Epithelial cell of esophagus (primary cell): Measurements from ENCODE around the gene CRAMP1.

Experiments used
- DNase-seq: peaks from one replicate; pipeline ENCODE4 v3.0.0; 2010; ENCODE audit warnings: low read depth
- H3K4me3 ChIP-seq: 2 replicates; pipeline ENCODE4 v1.5.1; 2011; ENCODE audit warnings: mild to moderate bottlenecking, low read length, control low read depth
- TF ChIP-seq, protein P1 (sequence below): IDR thresholded peaks from 2 replicates; pipeline ENCODE4 v1.5.1; 2011; ENCODE audit warnings: low read depth, mild to moderate bottlenecking, low read length, control low read depth, inconsistent platforms; ENCODE audit not compliant: insufficient read depth; ENCODE audit errors: missing control alignments

CRAMP1 gene

DNA sequence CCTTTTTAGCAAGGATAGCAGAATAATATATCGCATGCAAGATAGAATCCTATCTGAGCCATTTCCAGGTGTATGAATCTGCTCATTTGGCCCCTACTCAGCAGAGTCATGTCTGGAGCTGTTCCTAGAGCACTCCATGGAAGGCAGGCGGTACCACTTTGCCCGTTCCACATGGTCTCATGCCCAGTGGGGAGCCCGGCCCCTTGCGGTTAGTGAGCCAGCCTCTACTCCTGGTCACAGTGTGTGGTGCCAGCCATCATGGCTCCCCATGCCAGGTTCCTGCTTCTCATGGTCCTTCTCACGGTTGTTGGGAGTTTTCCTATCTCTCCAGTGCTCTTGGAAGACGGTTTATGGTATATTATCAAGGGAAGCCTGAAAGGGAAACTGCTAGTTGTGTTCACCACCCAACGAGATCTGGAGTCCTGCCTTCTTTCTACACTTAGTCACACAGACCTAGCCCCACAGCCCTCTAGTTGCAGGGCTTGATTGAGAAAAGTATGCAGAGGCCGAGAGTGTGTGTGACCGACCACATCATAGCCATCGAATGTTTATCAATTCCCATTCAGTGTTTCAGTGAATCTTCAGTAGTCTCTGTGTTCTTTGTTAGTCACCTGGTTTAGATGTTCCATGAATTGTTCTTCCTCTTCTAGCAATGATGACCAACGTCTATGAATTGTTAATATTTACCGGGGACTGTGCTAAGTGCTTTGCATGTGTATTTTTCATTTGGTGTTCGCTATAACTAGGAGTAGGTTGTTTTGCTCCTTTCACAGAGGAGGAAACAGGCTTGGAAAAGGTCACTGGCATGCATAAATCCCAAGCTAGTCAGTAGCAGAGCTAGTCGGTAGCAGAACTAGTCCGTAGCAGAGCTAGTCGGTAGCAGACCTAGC, 75.5 kb downstream of the CRAMP1 start:
- DNase-seq, result no peak
- TF ChIP-seq, protein P1, sequence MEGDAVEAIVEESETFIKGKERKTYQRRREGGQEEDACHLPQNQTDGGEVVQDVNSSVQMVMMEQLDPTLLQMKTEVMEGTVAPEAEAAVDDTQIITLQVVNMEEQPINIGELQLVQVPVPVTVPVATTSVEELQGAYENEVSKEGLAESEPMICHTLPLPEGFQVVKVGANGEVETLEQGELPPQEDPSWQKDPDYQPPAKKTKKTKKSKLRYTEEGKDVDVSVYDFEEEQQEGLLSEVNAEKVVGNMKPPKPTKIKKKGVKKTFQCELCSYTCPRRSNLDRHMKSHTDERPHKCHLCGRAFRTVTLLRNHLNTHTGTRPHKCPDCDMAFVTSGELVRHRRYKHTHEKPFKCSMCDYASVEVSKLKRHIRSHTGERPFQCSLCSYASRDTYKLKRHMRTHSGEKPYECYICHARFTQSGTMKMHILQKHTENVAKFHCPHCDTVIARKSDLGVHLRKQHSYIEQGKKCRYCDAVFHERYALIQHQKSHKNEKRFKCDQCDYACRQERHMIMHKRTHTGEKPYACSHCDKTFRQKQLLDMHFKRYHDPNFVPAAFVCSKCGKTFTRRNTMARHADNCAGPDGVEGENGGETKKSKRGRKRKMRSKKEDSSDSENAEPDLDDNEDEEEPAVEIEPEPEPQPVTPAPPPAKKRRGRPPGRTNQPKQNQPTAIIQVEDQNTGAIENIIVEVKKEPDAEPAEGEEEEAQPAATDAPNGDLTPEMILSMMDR, result no peak
- H3K4me3 ChIP-seq, result no peak overlapping the region

DNA sequence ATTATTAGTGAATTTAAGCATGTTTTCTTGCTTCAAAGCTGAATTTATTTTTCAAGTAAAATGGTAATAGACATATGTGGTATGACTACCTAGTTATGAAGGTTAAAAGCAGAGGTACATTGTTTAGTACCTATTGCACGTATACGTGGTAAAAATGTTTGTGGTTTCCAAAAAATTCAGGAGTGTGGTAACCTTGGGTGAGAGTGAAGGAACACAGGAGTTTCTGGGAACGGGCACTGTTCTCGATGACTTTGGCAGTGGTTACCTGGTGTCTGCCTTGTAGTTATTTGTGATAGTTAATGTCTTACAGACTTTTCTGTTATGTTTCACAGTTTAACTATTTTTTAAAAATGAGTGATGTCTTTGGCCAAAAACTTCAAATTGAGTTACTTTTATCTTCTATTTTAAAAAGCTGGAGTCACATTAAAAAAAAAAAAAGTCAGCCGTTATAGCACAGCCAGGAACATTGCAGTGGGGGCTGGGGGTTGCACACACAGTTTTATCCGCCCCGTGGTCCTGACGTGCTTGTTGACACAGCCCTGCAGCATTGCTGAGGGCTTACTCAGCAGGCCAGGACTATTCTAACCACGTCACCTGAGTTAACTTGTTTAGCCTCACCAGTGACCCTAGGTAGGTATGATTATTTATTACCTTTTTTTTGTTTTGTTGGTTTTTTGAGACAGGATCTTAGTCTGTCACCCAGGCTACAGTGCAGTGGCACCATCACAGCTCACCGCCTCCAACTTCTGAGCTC, 76.8 kb downstream of the CRAMP1 start:
- peak; percentile 95 for DNase-seq
- H3K4me3 ChIP-seq, result no peak overlapping the region
- TF ChIP-seq, protein P1, result no peak

DNA sequence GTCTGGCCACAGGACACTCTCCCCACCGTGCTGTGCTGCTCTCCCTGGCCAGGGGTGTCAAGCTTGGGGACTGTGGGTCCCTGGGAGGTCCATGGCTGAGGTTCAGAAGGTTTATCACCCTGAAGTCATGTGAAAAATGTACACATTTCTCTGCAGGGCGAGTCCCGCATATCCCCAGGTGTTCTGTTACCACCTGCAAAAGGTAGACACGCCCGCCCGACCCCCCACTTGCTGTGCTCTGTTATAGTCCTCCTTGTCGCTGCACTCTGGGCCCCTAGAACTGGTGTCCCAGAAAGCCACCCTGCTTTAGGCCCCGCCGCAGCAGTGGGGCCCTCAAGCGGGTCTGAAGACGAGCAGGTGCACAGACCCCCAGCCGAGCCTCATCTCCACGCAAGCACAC, 77.7 kb downstream of the CRAMP1 start:
- DNase-seq, result no peak
- TF ChIP-seq, protein P1, result no peak
- H3K4me3 ChIP-seq, result no peak overlapping the region

DNA sequence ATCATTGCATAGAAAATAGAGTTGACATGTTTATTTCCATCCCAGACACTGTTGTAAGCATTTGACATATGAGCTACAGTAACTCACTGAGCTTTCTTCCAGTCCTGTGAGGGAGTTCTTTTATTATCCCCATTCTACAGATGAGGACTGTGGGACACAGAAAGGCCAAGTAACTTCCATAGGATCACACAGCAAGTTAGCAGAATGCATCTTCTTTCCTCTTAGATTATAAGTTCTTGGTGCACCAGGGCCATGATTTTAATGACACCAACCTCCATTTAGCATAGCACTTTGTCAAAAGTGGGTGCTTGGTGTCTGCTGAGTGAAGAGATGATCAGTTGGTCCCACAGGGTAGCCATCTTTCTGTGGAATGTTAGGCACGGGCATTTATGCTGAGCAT, 78.7 kb downstream of the CRAMP1 start:
- no peak overlapping the region for H3K4me3 ChIP-seq
- TF ChIP-seq, protein P1, result no peak
- DNase-seq, result no peak

DNA sequence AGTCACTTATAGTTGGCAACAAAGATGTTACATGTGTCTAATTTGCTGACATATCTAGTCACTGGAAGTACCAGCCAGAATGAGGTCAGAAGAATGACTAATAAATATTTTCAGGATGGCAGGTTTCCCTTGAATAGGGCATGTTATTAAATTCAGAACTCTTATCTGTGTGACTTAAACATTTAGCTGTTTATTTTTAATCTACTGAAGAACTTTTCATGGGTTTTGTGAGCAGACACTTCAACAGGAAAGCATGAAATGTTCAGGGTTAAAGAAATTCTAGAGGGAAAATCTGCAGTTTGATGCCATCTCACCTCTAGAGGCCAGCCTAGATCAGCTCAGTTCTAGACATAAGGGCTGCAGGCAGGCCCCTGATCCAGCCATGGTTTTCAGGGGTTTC, 79.1 kb downstream of the CRAMP1 start:
- TF ChIP-seq, protein P1, result peak; percentile 43
- peak; percentile 81 for DNase-seq
- no peak overlapping the region for H3K4me3 ChIP-seq

DNA sequence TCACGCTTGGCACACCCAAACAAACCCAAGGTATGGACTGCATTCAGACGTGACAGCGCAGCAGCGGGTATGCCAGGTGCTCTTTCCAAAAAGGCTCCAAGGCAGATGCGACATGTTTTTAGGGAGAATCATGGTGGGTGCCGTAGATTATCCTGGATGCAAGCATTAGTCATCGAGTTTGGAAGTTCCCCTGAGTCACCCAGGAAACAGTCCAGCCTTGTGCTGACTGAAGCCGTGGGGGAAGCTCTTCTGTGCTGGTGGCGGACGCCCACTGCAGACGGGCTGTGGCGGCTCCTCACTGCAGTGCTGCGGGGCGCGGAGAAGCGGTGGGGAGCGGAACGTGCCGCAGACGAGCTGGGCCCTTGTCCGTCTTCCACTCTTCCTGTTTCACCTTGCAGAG, 79.8 kb downstream of the CRAMP1 start:
- H3K4me3 ChIP-seq, result no peak overlapping the region
- DNase-seq, result peak; percentile 94
- TF ChIP-seq, protein P1, result no peak

DNA sequence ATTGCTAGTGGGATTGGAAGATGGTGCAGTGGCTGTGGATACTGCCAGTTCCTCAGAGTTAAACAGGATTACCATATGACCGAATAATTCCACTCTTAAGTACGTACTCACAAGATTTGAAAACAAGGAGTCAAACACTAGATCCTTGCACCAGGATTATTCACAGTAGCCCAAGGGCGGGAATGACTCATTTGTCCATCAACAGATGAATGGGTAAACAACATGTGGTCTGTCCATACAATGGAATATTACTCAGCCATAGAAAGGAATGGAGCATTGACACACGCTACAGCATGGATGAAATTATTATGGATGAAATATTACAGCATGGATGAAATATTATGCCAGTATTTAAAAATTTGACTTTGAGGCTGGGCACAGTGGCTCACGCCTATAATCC, 84.7 kb downstream of the CRAMP1 start:
- DNase-seq, result peak; percentile 95
- no peak overlapping the region for H3K4me3 ChIP-seq
- TF ChIP-seq, protein P1, result no peak
